HG02678 (cell line): ENCODE measurements around the gene MRPL21.
A peak's percentile ranks its signal among the peaks of the same experiment; 100 is the strongest.
"Not testable (repeated sequence)": the region's sequence is repeated elsewhere in the genome, so short reads cannot be mapped to it uniquely, and the experiment has no call there.

Experiments
- ATAC-seq: cut with Tn5 transposase; IDR thresholded peaks from one replicate; pipeline ENCODE4 v1.9.1; 2021; ENCODE audit warnings: mild to moderate bottlenecking, moderate library complexity; ENCODE audit not compliant: unreplicated experiment

MRPL21 gene

GRCh38 chr11:68872216-68873003, 31.2 kb downstream of the MRPL21 start:
- no peak for ATAC-seq

- ATAC-seq, result no peak
Observed at GRCh38 chr11:68870470-68870869, 33.2 kb downstream of the MRPL21 start.

GRCh38 chr11:68868221-68868835, 35.3 kb downstream of the MRPL21 start:
- ATAC-seq, result no peak

GRCh38 chr11:68867066-68867465, 36.6 kb downstream of the MRPL21 start:
- no peak for ATAC-seq

- ATAC-seq, result no peak
Observed at GRCh38 chr11:68865241-68865640, 38.4 kb downstream of the MRPL21 start.

GRCh38 chr11:68863553-68864265, 39.9 kb downstream of the MRPL21 start:
- ATAC-seq, result no peak

- no peak for ATAC-seq
Observed at GRCh38 chr11:68862421-68862820, 41.2 kb downstream of the MRPL21 start.

GRCh38 chr11:68859123-68859522, 44.5 kb downstream of the MRPL21 start:
- ATAC-seq, result no peak

- ATAC-seq, result no peak
Observed at GRCh38 chr11:68857037-68857586, 46.5 kb downstream of the MRPL21 start.

GRCh38 chr11:68856425-68857030, 47.1 kb downstream of the MRPL21 start:
- ATAC-seq, result not testable (repeated sequence)

GRCh38 chr11:68855205-68855981, 48.2 kb downstream of the MRPL21 start:
- ATAC-seq, result no peak

- no peak for ATAC-seq
Observed at GRCh38 chr11:68854273-68854958, 49.2 kb downstream of the MRPL21 start.

- no peak for ATAC-seq
Observed at GRCh38 chr11:68852628-68853027, 51.0 kb downstream of the MRPL21 start.

GRCh38 chr11:68848429-68848828, 55.2 kb downstream of the MRPL21 start:
- no peak for ATAC-seq

GRCh38 chr11:68847395-68847794, 56.2 kb downstream of the MRPL21 start:
- ATAC-seq, result no peak

- ATAC-seq, result no peak
Observed at GRCh38 chr11:68845351-68846002, 58.2 kb downstream of the MRPL21 start.

GRCh38 chr11:68844801-68845200, 58.8 kb downstream of the MRPL21 start:
- no peak for ATAC-seq

GRCh38 chr11:68844376-68844775, 59.3 kb downstream of the MRPL21 start:
- no peak for ATAC-seq

- ATAC-seq, result peak; percentile 49
Observed at GRCh38 chr11:68843703-68844312, 59.8 kb downstream of the MRPL21 start.
